ENCODE measurements around the gene HPSE2.

- TF ChIP-seq ARNTL (CRISPR knock-in tag; IDR thresholded peaks at IDR 0.05; ENCODE audit: borderline replicate concordance, low read depth) (no peak), ZNF70 (CRISPR knock-in tag; IDR thresholded peaks at IDR 0.05) (no peak), CSRNP3 (CRISPR knock-in tag; IDR thresholded peaks at IDR 0.05) (no peak), CREB5 (CRISPR knock-in tag; IDR thresholded peaks at IDR 0.05; ENCODE audit: low read depth) (no peak), ZNF8 (CRISPR knock-in tag; IDR thresholded peaks at IDR 0.05) (no peak), CSDC2 (CRISPR knock-in tag; IDR thresholded peaks at IDR 0.05) (no peak), RARB (CRISPR knock-in tag; IDR thresholded peaks at IDR 0.05) (no peak), PATZ1 (CRISPR knock-in tag; IDR thresholded peaks at IDR 0.05; ENCODE audit: borderline replicate concordance) (no peak)
Observed at GRCh38 chr10:98463016-98463415, 772.6 kb downstream of the HPSE2 start.
